ENCODE results near the gene ABI1.

The ABI1 gene

GRCh38 chr10:26715137-26715487 lies 145.6 kb downstream of the ABI1 start:
- DNase-seq (ENCODE audit: low read depth, low spot score): no peak
- H3K4me3 ChIP-seq (ENCODE audit: low read depth, low read length): no peak overlapping the region
- TF ChIP-seq, protein P1, sequence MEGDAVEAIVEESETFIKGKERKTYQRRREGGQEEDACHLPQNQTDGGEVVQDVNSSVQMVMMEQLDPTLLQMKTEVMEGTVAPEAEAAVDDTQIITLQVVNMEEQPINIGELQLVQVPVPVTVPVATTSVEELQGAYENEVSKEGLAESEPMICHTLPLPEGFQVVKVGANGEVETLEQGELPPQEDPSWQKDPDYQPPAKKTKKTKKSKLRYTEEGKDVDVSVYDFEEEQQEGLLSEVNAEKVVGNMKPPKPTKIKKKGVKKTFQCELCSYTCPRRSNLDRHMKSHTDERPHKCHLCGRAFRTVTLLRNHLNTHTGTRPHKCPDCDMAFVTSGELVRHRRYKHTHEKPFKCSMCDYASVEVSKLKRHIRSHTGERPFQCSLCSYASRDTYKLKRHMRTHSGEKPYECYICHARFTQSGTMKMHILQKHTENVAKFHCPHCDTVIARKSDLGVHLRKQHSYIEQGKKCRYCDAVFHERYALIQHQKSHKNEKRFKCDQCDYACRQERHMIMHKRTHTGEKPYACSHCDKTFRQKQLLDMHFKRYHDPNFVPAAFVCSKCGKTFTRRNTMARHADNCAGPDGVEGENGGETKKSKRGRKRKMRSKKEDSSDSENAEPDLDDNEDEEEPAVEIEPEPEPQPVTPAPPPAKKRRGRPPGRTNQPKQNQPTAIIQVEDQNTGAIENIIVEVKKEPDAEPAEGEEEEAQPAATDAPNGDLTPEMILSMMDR (IDR thresholded peaks at IDR 0.05; ENCODE audit: insufficient read depth, low read length, missing control alignments): no peak
- ChIA-PET CTCF (interaction anchor here (0.7 to 4.7 kb wide), 5 partner anchors 9 to 167 kb away, joined by 3 to 36 read pairs (median 4); no protein-coding TSS in a partner anchor), POLR2A (no interaction called here)

GRCh38 chr10:26714415-26715136 lies 146.2 kb downstream of the ABI1 start:
- H3K4me3 ChIP-seq (ENCODE audit: low read depth, low read length): no peak overlapping the region
- ChIA-PET POLR2A (no interaction called here), CTCF (interaction anchor here (0.7 to 4.7 kb wide), 3 partner anchors 12 to 168 kb away, joined by 3 to 36 read pairs (median 13); no protein-coding TSS in a partner anchor)
- TF ChIP-seq, protein P1 (IDR thresholded peaks at IDR 0.05; ENCODE audit: insufficient read depth, low read length, missing control alignments): no peak
- DNase-seq (ENCODE audit: low read depth, low spot score): no peak

DNA sequence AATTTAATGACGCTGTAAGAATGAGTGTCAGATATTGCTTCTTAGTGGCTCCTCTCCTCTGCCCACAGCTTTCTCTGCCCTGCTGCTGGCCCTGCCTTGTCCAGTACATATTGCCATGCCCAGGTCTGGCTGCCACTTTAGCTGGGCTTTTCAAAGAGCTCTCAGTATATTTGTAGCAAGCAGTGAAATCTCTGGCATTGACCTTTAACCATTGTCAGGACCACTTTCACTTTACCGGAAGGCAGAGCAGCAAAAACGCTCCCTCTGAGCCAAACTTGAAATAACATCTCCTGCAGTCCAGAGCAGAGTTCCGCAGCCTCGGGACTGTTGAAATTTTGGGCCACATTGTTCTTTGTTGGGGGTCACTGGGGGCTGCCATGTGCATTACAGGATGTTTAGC lies 149.4 kb downstream of the ABI1 start:
- CTCF ChIA-PET: interaction anchor here (2.3 kb wide), 1 partner anchor 170 kb away, joined by 14 read pairs; no protein-coding TSS in a partner anchor
- POLR2A ChIA-PET: no interaction called here

GRCh38 chr10:26706936-26707335 lies 153.8 kb downstream of the ABI1 start:
- no peak overlapping the region for H3K4me3 ChIP-seq (ENCODE audit: low read depth, low read length)
- POLR2A ChIA-PET: no interaction called here
- no peak for DNase-seq (ENCODE audit: low read depth, low spot score)
- TF ChIP-seq, protein P1 (IDR thresholded peaks at IDR 0.05; ENCODE audit: insufficient read depth, low read length, missing control alignments): no peak
- CTCF ChIA-PET: interaction anchor here (1.6 to 2.6 kb wide), 2 partner anchors 20 to 175 kb away, joined by 3 to 15 read pairs; no protein-coding TSS in a partner anchor

More for the DNA sequence above, 149.4 kb downstream of the ABI1 start:
- no peak for DNase-seq (ENCODE audit: low read depth, low spot score)
- TF ChIP-seq, protein P1 (IDR thresholded peaks at IDR 0.05; ENCODE audit: insufficient read depth, low read length, missing control alignments): no peak
- H3K4me3 ChIP-seq (ENCODE audit: low read depth, low read length): no peak overlapping the region

- ChIA-PET CTCF (interaction anchor here (1.1 to 2.6 kb wide), 2 partner anchors 10 to 20 kb away, joined by 4 to 15 read pairs; no protein-coding TSS in a partner anchor), POLR2A (no interaction called here)
- TF ChIP-seq, protein P1 (IDR thresholded peaks at IDR 0.05; ENCODE audit: insufficient read depth, low read length, missing control alignments): no peak
Observed at GRCh38 chr10:26706206-26706605, 154.6 kb downstream of the ABI1 start.

GRCh38 chr10:26703974-26704373 lies 156.8 kb downstream of the ABI1 start:
- POLR2A ChIA-PET: no interaction called here
- TF ChIP-seq, protein P1 (IDR thresholded peaks at IDR 0.05; ENCODE audit: insufficient read depth, low read length, missing control alignments): no peak
- CTCF ChIA-PET: no interaction called here
- no peak overlapping the region for H3K4me3 ChIP-seq (ENCODE audit: low read depth, low read length)
- no peak for DNase-seq (ENCODE audit: low read depth, low spot score)

More at GRCh38 chr10:26706206-26706605, 154.6 kb downstream of the ABI1 start:
- no peak for DNase-seq (ENCODE audit: low read depth, low spot score)
- H3K4me3 ChIP-seq (ENCODE audit: low read depth, low read length): no peak overlapping the region

Data from AG04449 (cell line).